OCI-LY3 (cell line): Measurements from ENCODE around the gene FKBP2.

Experiments used
- CTCF ChIP-seq: fragments of 200-600, 300-600 bp; sonication (generic); IDR thresholded peaks from 2 replicates; pipeline ENCODE4 v1.5.1; 2014; ENCODE audit warnings: antibody characterized with exemption, low read length, low read depth
- EZH2phosphoT487 ChIP-seq: fragments of 200-600 bp; shearing (Covaris generic); IDR thresholded peaks from 2 replicates; pipeline ENCODE4 v1.6.1; 2018; ENCODE audit warnings: antibody characterized with exemption, mixed run types, low read depth

GRCh38 chr11:64192434-64192833 lies 48.5 kb upstream of the FKBP2 start:
- no peak for TF ChIP-seq CTCF
- no peak for TF ChIP-seq EZH2phosphoT487
